Measurements from ENCODE around the gene CARMIL1. TPM values are rescaled to one million over a fixed set of nuclear protein-coding genes. Genes with fewer than 3 reads are reported as not detected.

The CARMIL1 gene
- total and polyA plus RNA-seq, 10 of the 15 experiments (the other 5 are each of a cell fraction or from before 2014, with no cell fraction given): 6.4 to 18.1 (median 10.3) TPM

GRCh38 chr6:25244865-25245264, 34.3 kb upstream of the CARMIL1 start:
- H4K20me1 ChIP-seq (ENCODE audit: control insufficient read depth, insufficient read depth): no peaks in the 10 kb centered on the region
- H3K9ac ChIP-seq (ENCODE audit: control insufficient read depth, insufficient read depth, low read length): no peak overlapping the region
- H3K4me2 ChIP-seq (ENCODE audit: control insufficient read depth, insufficient read depth): no peak overlapping the region
- no TSS peak for BruUV-seq (replicated peaks)
- no peaks in the 10 kb centered on the region for H3K9me3 ChIP-seq (replicated peaks; ENCODE audit: control insufficient read depth, insufficient read depth, low read length)
- in situ Hi-C loops (cut with MboI) (no loop called here), intact Hi-C loops (cut with micrococcal nuclease; ENCODE audit: unreplicated experiment) (no loop called here)
- TF ChIP-seq CEBPZ (IDR thresholded peaks at IDR 0.05; ENCODE audit: low read depth, low read length) (no peak), POLR2AphosphoS2 (IDR thresholded peaks at IDR 0.05; ENCODE audit: low read depth, low read length) (no peak), MYB (IDR thresholded peaks at IDR 0.05; ENCODE audit: borderline replicate concordance, low read depth, low read length) (no peak), IKZF2 (IDR thresholded peaks at IDR 0.05) (no peak), RCOR1 (conservative IDR thresholded peaks at IDR 0.05; ENCODE audit: low read depth, low read length) (no peak), MYC (IDR thresholded peaks at IDR 0.05; ENCODE audit: insufficient read depth, insufficient read length, insufficient replicate concordance, low read length, severe bottlenecking) (no peak), NBN (IDR thresholded peaks at IDR 0.05) (no peak), PBX3 (IDR thresholded peaks at IDR 0.05; ENCODE audit: insufficient replicate concordance, low read depth, low read length) (no peak), ATF2 (IDR thresholded peaks at IDR 0.05; ENCODE audit: low read length) (no peak), ZNF24 (IDR thresholded peaks at IDR 0.05) (no peak), CBFB (IDR thresholded peaks at IDR 0.05; ENCODE audit: low read depth) (no peak), EZH2 (IDR thresholded peaks at IDR 0.05; ENCODE audit: borderline replicate concordance, control insufficient read depth, low read depth, low read length) (no peak), LARP7 (IDR thresholded peaks at IDR 0.05) (no peak)
- POLR2A ChIA-PET: no interaction called here
- no peak for DNase-seq (ENCODE audit: low read depth, low spot score)
- no peak overlapping the region for H3K27ac ChIP-seq (ENCODE audit: control insufficient read depth, insufficient read depth)
- no peaks in the 10 kb centered on the region for H3K27me3 ChIP-seq (replicated peaks in 1 of 2; ENCODE audit: control insufficient read depth in 2 of 2, insufficient read depth in 2 of 2, low read length in 1 of 2)
- RAD21 ChIA-PET (ENCODE audit: unreplicated experiment): no interaction called here
- H3K79me2 ChIP-seq (ENCODE audit: control insufficient read depth, insufficient read depth, low read length): no peaks in the 10 kb centered on the region
- SMC1A ChIA-PET (ENCODE audit: uncharacterized antibody, unreplicated experiment): interaction anchor here (1.5 kb wide), 3 partner anchors 21 to 289 kb away, joined by 3 to 5 read pairs (median 4); no protein-coding TSS in a partner anchor
- CTCF ChIA-PET: interaction anchor here (0.8 to 1.5 kb wide), 4 partner anchors 9 to 357 kb away, joined by 3 to 5 read pairs (median 3); no protein-coding TSS in a partner anchor
- H2AFZ ChIP-seq (ENCODE audit: control insufficient read depth, low read depth, low read length): no peak overlapping the region
- no peak overlapping the region for H3K4me3 ChIP-seq
- H3K36me3 ChIP-seq (ENCODE audit: control insufficient read depth in 2 of 2, insufficient read depth in 2 of 2, low read length in 1 of 2): no peaks in the 10 kb centered on the region
- no peak for ATAC-seq
- no peak for FAIRE-seq
- H3K4me1 ChIP-seq (ENCODE audit: control insufficient read depth, insufficient read depth, low read length): no peaks in the 10 kb centered on the region
